HEK293T (cell line): Measurements from ENCODE around the gene RIOX2.

ENCODE experiments used
- BHLHE40 ChIP-seq: fragments of 450-650 bp; IDR thresholded peaks from 2 replicates; pipeline ENCODE4 v1.6.1; 2016; ENCODE audit warnings: mild to moderate bottlenecking, moderate library complexity, borderline replicate concordance
- CTBP1 ChIP-seq: fragments of 450-650 bp; IDR thresholded peaks from 2 replicates; pipeline ENCODE4 v1.6.1; 2016; ENCODE audit warnings: borderline replicate concordance
- FOXK2 ChIP-seq: fragments of 450-650 bp; IDR thresholded peaks from 2 replicates; pipeline ENCODE4 v1.6.1; 2016; ENCODE audit warnings: mild to moderate bottlenecking
- LEF1 ChIP-seq: fragments of 450-650 bp; IDR thresholded peaks from 2 replicates; pipeline ENCODE4 v1.6.1; 2017; ENCODE audit warnings: mild to moderate bottlenecking, borderline replicate concordance
- NFRKB ChIP-seq: fragments of 450-650 bp; IDR thresholded peaks from 2 replicates; pipeline ENCODE4 v1.6.1; 2016; ENCODE audit warnings: mild to moderate bottlenecking, moderate library complexity
- PKNOX1 ChIP-seq: fragments of 450-650 bp; IDR thresholded peaks from 2 replicates; pipeline ENCODE4 v1.6.1; 2016
- SP1 ChIP-seq: fragments of 450-650 bp; IDR thresholded peaks from 2 replicates; pipeline ENCODE4 v1.6.1; 2017
- TARDBP ChIP-seq: fragments of 450-650 bp; IDR thresholded peaks from 2 replicates; pipeline ENCODE4 v1.6.1; 2016
- ZNF384 ChIP-seq: fragments of 450-650 bp; IDR thresholded peaks from 2 replicates; pipeline ENCODE4 v1.6.1; 2016

GRCh38 chr3:98003306-98003969 is 31.2 kb upstream of the RIOX2 start:
- TF ChIP-seq SP1: no peak
- TF ChIP-seq BHLHE40: no peak
- no peak for TF ChIP-seq PKNOX1
- no peak for TF ChIP-seq LEF1
- no peak for TF ChIP-seq NFRKB
- no peak for TF ChIP-seq FOXK2
- TF ChIP-seq ZNF384: peak; percentile 30; the same call in 1 of the 2 replicates
- no peak for TF ChIP-seq TARDBP
- TF ChIP-seq CTBP1: no peak
